K562 (cell line): ENCODE data around the gene TJP2.

Source experiments
- FOXJ3 ChIP-seq: sonication (generic); formaldehyde crosslinking; IDR thresholded peaks from 2 replicates; pipeline ENCODE4 v1.4.0; 2020; ENCODE audit warnings: mild to moderate bottlenecking, missing genetic modification reagents
- JUN ChIP-seq, 2 experiments: sonication (generic) in 1 of 2; formaldehyde crosslinking in 1 of 2; IDR thresholded peaks; 2 replicates each; pipeline versions ENCODE4 v1.6.1 to v1.8.0; 2012 to 2022; ENCODE audit warnings: borderline replicate concordance in 2 of 2, mild to moderate bottlenecking in 2 of 2, improper control_type of control experiment in 1 of 2, low read depth in 1 of 2, low read length in 1 of 2, missing genetic modification reagents in 1 of 2
- KDM2B ChIP-seq: fragments of 250-450 bp; sonication (Bioruptor Pico); IDR thresholded peaks from 2 replicates; pipeline ENCODE4 v1.8.0; 2021; ENCODE audit warnings: mild to moderate bottlenecking, moderate library complexity
- POLR2A ChIP-seq: fragments of 450-650 bp; conservative IDR thresholded peaks from 2 replicates; pipeline ENCODE4 v1.6.1; 2016
- RCOR1 ChIP-seq, 2 experiments: IDR thresholded peaks; 2 replicates each; pipeline ENCODE4 v1.6.1; 2012; ENCODE audit warnings: low read depth in 2 of 2, low read length in 2 of 2, borderline replicate concordance in 1 of 2, improper control_type of control experiment in 1 of 2
- TF ChIP-seq, protein P1 (sequence below), 3 experiments: IDR thresholded peaks in 2 of 3; conservative IDR thresholded peaks in 1 of 3; 2 replicates each; pipeline ENCODE4 v1.5.1; 2011 to 2012; ENCODE audit warnings: low read length in 3 of 3, mild to moderate bottlenecking in 3 of 3, control low read depth in 2 of 3, improper control_type of control experiment in 1 of 3, inconsistent platforms in 1 of 3, low read depth in 1 of 3, mixed read lengths in 1 of 3, moderate library complexity in 1 of 3; ENCODE audit not compliant: insufficient read depth in 2 of 3
- TF ChIP-seq, protein P2 (sequence below): fragments of 250-450 bp; sonication (Bioruptor Pico); IDR thresholded peaks from 2 replicates; pipeline ENCODE4 v1.4.0; 2020; ENCODE audit warnings: mild to moderate bottlenecking, moderate library complexity
- TF ChIP-seq, protein P3 (sequence below), 3 experiments: fragments of 200-800 bp in 1 of 3; fragments of 250-450 bp in 1 of 3; fragments of 450-650 bp in 1 of 3; sonication (Bioruptor Pico) in 1 of 3; sonication (Bioruptor generic) in 1 of 3; formaldehyde crosslinking in 1 of 3; IDR thresholded peaks; 2 replicates each; pipeline versions ENCODE4 v1.6.1 to v1.8.0; 2016 to 2022; ENCODE audit warnings: mild to moderate bottlenecking in 2 of 3, missing genetic modification characterization in 2 of 3, missing compliant biosample characterization in 1 of 3, moderate library complexity in 1 of 3

DNA sequence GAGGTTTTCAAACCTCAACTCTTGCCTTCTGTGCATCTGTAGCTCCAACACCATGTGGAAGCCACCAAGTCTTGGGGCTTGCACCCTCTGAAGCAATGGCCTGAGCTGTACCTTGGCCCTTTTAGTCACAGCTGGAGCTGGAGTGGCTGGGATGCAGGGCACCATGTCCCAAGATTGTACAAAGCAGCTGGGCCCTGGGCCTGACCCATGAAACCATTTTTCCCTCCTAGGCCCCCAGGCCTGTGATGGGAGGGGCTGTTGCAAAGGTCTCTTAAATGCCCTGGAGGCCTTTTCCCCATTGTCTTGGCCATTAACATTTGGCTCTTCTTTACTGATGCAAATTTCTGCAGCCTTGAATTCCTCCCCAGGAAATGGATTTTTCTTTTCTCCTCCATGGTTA is 139.1 kb downstream of the TJP2 start:
- TF ChIP-seq, protein P1, sequence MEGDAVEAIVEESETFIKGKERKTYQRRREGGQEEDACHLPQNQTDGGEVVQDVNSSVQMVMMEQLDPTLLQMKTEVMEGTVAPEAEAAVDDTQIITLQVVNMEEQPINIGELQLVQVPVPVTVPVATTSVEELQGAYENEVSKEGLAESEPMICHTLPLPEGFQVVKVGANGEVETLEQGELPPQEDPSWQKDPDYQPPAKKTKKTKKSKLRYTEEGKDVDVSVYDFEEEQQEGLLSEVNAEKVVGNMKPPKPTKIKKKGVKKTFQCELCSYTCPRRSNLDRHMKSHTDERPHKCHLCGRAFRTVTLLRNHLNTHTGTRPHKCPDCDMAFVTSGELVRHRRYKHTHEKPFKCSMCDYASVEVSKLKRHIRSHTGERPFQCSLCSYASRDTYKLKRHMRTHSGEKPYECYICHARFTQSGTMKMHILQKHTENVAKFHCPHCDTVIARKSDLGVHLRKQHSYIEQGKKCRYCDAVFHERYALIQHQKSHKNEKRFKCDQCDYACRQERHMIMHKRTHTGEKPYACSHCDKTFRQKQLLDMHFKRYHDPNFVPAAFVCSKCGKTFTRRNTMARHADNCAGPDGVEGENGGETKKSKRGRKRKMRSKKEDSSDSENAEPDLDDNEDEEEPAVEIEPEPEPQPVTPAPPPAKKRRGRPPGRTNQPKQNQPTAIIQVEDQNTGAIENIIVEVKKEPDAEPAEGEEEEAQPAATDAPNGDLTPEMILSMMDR (IDR thresholded peaks at IDR 0.05 in 2 of 3, conservative IDR thresholded peaks at IDR 0.05 in 1 of 3; ENCODE audit: insufficient read depth in 2 of 3, low read depth in 1 of 3, low read length in 3 of 3) = no peak
- TF ChIP-seq, protein P2, sequence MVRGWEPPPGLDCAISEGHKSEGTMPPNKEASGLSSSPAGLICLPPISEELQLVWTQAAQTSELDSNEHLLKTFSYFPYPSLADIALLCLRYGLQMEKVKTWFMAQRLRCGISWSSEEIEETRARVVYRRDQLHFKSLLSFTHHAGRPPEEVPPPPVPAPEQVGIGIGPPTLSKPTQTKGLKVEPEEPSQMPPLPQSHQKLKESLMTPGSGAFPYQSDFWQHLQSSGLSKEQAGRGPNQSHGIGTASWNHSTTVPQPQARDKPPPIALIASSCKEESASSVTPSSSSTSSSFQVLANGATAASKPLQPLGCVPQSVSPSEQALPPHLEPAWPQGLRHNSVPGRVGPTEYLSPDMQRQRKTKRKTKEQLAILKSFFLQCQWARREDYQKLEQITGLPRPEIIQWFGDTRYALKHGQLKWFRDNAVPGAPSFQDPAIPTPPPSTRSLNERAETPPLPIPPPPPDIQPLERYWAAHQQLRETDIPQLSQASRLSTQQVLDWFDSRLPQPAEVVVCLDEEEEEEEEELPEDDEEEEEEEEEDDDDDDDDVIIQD (CRISPR knock-in tag) = no peak
- TF ChIP-seq POLR2A (no peak), RCOR1 (IDR thresholded peaks at IDR 0.05; ENCODE audit: borderline replicate concordance in 1 of 2, low read depth in 2 of 2, low read length in 2 of 2) (no peak), JUN (IDR thresholded peaks at IDR 0.05; ENCODE audit: borderline replicate concordance, low read depth, low read length) (no peak), JUN (CRISPR knock-in tag; IDR thresholded peaks at IDR 0.05; ENCODE audit: borderline replicate concordance) (no peak), KDM2B (CRISPR knock-in tag) (no peak), FOXJ3 (CRISPR knock-in tag) (no peak)
- TF ChIP-seq, protein P3, sequence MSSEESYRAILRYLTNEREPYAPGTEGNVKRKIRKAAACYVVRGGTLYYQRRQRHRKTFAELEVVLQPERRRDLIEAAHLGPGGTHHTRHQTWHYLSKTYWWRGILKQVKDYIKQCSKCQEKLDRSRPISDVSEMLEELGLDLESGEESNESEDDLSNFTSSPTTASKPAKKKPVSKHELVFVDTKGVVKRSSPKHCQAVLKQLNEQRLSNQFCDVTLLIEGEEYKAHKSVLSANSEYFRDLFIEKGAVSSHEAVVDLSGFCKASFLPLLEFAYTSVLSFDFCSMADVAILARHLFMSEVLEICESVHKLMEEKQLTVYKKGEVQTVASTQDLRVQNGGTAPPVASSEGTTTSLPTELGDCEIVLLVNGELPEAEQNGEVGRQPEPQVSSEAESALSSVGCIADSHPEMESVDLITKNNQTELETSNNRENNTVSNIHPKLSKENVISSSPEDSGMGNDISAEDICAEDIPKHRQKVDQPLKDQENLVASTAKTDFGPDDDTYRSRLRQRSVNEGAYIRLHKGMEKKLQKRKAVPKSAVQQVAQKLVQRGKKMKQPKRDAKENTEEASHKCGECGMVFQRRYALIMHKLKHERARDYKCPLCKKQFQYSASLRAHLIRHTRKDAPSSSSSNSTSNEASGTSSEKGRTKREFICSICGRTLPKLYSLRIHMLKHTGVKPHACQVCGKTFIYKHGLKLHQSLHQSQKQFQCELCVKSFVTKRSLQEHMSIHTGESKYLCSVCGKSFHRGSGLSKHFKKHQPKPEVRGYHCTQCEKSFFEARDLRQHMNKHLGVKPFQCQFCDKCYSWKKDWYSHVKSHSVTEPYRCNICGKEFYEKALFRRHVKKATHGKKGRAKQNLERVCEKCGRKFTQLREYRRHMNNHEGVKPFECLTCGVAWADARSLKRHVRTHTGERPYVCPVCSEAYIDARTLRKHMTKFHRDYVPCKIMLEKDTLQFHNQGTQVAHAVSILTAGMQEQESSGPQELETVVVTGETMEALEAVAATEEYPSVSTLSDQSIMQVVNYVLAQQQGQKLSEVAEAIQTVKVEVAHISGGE (CRISPR knock-in tag; IDR thresholded peaks at IDR 0.05) = no peak
